CD4-positive, alpha-beta T cell treated with Interleukin-4 for 4 hours (primary cell): ENCODE measurements around the gene SAE1.
"Not testable (repeated sequence)": the region's sequence is repeated elsewhere in the genome, so short reads cannot be mapped to it uniquely, and the experiment has no call there.

Experiments
- DNase-seq: peaks from one replicate; pipeline ENCODE4 v3.0.0-alpha.2; 2020

SAE1 gene

DNA sequence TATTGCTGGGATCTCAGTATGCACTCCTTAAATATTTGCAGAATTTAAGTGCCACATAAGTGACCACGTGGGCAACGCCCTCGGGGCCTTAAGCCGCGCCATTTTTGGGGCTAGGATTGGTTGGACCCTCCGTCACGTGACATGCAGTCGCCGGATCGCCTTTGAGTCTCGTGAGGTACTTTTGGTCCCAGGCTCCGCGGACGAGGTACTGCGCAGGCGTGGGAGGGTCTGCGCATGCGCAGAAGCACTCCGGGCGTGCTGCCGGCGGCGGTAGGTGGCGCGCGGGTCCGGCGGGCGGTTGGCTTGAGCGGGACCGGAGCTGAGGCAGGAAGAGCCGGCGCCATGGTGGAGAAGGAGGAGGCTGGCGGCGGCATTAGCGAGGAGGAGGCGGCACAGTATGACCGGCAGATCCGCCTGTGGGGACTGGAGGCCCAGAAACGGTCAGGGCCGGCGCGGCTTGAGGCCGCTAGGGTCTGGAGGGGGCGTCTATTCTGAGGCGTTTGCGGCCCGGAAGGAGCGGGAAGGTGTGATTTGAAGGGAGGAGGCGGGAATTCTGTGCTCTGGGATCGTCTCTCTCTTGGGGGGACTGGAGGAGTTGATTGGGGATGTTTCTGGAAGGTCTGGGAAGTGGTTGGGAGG lies at the start of gene SAE1:
TSS of gene SAE1 (plus strand) at position 247 of the 639 bp plus-strand sequence. CDS start at position 343, 96 bp downstream.
- DNase-seq = peak; percentile 93

DNA sequence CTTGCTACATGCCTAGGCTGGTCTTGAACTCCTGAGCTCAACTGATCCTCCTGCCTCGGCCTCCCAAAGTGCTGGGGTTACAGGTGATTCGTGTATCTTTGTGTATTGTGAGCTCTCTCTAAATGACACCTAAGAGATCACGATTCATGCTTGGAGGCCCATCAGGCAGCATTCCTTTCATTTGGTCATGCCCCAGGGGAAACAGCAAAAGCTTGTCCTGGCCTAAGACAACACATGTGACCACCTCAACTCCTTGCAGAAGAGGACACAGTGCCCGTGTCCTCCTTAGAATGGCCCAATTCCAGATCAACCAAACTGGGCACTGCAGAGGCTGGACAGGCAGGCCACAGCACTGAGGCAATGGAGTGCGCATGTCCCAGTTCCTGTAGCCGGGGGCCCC lies 49.5 kb upstream of the SAE1 start:
- no peak for DNase-seq

DNA sequence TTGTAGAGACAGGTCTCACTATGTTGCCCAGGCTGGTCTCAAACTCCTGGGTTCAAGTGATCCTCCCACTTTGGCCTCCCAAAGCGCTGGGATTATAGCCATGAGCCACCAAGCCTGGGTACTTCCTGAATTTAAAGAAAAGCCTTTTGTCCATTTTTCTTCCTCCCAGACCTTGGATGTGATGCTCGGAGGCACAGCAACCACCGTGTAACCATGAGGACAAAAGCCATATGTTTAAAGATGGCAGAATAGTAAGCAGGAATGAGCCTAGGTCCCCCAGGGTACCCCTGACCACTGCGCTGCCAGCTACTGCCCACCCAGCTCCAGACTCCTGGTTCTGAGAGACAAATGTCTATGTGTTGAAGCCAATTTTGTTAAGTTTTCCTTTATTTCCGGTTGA lies 48.1 kb upstream of the SAE1 start:
- DNase-seq = no peak

DNA sequence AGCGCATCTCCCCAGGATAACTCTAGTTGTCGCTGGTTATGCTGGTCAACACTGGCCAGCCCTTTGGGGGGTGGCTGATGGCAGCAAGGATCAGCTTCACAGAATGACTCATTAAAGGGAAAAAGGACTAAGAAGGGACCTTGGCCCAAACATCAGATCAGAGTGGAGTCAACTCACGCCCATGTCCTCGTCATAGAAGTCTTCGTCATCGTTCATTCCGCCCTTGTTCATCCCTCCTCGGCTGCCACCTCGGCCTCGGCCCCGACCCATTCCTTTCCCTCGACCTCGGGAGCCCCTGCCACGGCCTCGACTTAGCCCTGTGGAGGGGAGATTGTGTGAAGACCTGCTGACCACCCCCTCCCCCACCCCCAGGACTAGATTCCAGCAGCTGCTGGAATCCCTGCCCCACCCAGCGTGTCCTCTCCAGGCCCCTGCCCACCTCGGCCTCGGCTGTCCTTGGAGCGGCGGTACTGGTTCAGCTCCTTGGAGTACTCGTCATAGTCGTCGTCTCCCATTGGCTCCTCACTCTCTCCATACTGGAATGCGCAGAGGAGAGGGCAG lies 45.7 kb upstream of the SAE1 start:
- no peak for DNase-seq

DNA sequence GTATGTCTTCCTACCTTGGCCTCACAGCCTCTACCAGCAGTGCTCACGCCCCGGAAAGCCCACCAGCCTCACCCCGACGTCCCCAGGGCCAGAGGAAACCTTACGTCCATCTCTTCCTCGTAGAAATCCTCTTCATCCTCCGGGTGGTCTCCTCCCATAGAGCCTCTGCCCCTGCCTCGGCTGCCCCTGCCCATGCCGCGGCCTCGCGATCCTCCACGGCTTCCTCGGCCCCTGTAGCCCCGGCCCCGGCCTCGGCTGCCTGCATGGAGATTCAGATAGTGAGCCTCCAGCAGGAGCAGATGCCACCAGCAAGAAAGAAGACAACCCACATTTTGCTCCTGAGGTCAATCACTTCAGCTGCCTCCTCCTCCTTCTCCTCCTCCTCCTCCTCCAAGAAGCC lies 44.4 kb upstream of the SAE1 start:
- no peak for DNase-seq

DNA sequence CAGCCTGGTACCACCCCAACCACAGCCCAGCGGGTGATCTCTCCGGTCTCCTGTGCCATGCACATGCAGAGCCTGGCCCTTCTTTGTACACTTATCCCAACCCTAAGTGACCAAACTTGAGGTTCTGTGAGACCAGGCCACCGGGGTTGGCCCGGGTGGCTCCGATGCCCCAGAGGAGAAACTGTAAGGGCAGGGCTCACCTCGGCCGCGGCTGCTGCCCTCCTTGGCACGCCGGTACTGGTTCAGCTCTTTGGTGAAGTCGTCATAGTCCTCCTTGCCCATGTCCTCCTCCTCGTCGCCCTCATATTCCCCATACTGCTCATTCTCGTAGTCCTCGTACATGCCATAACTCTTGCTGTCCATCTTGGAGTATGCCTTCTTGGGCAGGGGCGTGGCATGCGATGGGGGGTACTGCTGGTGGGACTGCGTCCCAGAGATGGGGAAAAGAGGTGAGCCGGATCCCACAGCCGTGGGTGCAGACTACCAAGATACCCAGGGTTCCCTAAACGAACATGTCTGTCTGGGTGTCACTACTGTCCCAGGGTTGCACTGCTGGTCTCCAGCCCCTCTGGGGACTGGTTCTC lies 40.8 kb upstream of the SAE1 start:
- no peak for DNase-seq

DNA sequence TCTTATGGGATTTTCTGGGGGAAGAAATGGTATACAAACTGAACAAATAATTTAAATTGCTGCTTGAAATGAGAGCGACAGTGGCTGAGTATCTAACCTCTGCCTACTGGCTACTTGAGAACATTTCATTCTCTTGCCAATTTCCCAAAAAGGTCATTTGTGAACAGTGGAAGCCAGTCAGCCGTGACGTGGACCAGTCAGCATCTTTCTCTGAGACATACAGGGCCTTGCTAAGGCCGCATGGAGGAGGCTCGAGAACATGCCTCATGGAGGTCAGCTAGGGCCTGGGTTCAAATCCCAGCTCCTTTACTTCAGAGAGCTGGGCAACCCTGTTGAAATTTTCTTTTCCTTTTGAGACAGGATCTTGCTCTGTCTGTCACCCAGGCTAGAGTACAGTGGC lies 37.4 kb upstream of the SAE1 start:
- DNase-seq = no peak

DNA sequence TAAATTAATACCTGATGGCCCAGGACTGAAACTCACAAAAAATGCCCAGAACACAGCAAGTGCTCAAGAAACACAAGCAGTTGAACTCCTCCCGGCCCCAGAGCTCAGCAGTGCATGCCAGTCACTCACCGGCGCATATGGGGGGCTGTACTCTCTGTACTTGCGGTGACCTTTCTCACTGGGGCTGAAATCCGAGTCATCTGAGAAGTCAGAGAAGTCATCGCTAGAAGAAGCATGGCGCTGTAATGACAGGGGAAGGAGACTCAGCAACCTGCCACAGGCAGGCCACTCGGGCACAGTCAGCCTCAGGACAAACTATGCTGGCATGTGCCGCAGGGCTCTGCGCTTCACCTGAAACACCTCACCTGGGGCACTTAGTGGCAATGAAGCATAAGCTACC lies 36.8 kb upstream of the SAE1 start:
- DNase-seq = peak; percentile 19

DNA sequence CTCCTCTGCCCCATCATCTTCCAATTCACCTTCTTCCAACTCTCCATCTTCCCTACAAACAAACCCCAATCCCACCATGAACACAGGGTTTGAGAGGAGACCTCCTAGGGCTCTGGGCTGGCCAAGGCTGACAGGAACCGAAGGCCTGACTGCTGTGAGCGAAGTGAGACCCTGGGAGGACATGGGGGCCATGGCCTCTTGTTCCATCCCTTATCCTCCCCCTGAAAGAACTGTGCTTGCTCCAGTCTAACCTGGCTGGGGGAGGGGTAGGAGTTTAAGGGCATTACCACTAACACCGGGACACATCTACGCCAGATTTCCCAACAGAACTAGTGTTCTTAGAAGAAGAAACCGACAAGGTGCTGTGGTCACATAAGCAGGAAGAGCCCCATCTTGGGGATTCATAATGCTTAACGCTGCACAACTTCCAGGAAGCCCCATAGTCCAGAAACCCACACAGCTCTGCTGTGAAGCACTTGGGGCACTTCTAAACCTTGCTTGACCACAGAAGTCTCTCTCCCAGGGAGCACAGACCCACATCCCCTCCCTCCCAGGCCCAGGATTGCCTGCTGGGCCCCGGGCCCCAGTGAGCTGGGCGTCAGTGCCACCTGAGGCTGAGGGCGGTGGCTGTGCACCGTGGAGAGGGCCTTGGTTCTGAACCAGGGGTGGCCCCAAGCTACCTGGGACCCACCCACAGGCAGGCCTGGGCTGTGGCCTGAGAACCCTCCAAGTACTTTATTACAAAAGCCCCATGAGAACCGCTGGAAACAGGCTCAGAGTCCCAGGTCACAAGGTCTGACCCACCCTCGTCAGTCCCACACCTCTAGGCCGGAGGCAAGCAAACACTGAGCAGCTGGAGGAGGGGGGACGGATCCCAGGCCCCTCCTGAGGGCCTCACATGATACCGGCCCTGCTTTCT lies 35.8 kb upstream of the SAE1 start:
- peak; percentile 26 for DNase-seq

DNA sequence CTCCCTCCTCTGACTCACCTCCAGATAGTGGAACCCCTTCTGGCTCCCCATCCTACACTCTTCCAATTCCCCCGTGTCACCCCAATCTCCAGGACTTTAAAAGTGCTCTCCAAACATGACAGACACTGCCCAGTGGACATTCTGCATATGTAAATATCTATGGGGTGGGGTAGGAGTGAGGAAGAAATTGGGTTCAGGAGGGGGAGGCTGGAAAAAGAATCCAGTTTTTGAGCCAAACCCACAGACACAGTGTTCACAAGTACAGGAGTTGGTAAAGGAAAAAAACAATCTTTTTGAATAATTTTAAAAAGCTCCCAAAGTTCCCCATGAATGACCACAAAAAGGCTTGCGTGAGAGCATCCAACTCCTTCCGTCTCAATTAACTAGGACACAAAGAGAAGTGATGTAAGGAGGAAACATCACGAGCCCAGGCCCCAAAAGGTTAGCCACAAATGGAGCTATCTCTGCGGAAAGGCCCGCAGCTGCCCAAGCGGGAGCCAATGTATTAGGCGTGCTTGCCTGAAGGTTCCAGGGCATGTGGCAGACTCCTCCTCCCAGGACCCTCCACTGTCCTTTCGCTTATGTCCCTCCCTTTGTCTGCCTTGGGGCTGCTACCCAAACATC lies 35.0 kb upstream of the SAE1 start:
- no peak for DNase-seq

DNA sequence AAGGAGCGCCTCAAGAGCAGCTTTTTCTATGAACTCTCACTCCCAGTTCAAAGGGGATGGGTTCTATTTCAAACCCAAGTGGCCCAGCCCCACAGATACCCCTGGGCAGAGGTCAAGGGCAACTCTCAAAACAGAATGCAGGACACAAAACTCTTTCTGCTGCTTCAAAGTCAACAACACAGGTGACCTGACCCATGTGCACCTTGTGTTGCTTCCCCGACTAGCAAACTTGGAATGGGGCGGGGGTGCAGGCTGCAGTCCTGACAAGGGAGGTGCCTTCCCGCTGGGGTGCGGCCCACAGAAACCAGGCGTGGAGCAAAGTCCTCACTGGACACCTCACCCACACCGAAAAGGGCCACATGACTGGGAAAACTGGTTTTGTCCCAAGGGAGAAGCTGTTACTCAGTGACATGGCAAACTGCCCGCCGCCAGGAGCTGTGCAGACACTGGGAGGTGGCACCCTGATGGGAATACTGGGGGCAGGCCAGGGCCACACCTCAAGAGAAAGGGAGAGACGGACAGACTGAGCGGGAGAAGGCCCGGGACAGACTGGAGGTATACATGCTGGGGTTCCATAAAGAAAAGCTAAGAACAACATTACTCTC lies 34.4 kb upstream of the SAE1 start:
- no peak for DNase-seq

DNA sequence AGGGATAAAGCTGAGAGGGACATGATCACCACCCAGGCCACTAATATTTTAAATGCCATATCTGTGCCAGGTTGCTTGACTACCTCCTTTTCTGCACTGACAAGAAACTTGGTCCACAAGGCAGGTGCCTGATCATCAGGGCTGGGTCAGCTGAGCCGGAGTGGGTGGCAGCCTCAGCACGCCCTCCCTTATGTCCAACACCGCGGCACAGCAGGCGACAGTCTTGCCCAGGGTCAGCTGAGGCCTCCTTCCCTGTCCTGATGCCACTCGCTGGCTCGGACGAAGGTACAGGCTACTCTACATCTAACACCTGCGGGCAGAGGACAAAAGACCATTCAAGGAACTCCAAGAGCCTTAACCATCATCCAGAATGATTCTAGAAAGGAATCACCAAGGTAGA lies 33.9 kb upstream of the SAE1 start:
- DNase-seq = no peak

DNA sequence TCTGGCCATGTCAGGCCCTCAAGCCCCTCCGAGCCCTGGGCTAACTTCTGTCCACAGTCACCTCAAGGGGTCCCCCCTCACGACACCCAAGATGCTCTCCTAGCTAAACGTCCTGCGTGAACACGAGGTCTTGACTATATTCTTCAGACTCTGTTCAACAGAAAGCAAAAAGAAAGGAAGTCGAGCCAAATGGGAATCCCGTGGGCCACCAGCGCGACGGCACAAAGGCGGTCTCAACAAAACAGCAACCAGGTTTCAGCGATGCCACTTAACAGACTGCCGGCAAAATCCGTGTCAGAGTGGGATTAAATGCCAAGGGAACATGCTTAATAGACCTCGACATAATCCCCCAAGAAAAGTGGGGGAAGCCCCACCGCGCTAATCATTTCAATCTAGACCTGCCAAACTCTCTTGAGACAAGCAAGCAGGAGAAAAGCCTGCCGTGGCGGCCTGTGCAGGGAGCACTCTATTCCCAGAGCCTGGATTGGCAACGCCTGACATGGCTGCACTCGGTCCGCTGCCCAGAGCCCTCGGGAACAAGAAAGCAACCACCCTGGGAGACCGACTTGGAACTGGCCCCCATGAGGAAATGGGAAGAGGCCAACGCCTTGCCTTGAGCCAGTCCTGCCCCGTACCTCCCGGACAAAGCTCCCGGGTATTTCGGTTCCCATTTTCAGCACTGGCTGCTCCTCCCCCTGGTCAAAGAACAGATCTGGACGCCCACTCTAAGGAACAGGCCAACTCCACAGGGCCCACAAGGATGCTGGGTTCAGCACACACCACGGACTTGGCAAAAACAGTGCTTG lies 33.0 kb upstream of the SAE1 start:
- DNase-seq = no peak

DNA sequence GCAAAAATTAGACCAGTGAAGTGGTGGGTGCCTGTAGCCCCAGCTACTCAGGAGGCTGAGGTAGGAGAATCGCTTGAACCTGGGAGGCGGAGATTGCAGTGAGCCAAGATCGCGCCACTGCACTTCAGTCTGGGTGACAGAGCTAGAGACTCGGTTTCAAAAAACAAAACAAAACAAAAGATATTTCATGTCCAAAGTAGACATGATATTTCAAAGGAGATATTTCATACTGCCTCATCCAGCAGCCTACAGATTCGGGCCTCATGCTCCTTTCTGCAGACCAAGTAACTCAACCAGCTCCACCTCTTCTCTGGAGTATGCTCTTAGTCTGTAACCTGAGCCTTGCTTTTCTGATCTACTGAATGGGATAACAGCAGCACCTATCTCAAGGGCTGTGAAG lies 32.0 kb upstream of the SAE1 start:
- no peak for DNase-seq

DNA sequence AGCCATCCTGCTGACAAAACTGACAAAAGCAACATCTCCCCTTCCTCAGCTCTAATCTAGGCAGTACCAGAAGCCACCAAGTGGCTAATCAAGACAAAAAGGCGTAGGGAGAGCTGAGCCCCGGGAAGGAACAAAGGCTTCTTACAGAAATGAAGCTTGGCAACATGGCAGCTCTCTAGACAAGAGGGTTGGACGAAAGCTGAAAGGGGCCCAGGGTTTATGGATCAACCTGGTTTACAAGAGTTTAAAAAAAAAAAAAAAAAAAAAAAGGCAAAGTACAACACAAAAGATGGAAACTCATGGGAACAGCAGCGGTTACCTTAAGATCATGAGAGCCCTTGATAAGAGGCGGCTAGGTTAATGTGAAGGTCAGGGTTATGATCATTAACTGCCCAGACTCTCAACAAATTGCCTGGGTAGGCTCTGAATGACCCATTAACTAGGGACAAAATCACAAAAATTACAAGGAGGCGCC lies 31.0 kb upstream of the SAE1 start:
- no peak for DNase-seq

DNA sequence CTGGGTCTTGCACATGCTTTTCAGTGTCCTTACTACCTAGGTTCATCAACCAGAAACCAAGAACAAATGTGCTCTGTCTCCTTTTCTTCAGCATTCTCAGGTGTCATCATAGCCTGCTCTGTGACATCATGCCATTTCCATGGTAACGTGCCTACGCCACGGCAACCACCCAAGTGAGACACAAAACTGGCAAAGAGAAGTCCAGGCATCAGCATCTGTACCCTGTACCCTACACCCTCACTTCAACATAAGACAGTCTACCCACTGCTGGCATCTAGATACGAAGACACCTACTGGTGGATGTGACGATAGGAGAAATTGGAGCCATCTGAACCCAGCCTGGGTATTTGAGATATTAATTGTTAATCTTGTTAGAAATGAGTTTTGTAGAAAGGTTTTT lies 30.3 kb upstream of the SAE1 start:
- DNase-seq = no peak

DNA sequence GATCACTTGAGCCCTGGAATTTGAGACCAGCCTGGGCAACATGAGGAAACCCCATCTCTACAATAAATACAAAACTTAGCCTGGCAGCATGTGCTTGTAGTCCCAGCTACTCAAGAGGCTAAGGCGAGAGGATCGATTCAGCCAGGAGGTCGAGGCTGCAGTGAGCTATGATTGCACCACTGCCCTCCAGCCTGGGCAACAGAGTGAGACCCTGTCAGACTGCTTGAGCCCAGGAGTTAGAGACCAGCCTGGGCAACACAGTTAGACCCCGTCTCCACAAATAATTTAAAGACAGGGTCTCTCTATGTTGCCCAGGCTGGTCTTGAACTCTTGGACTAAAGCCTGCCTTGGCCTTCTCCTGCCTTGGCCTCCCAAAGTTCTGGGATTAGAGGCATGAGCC lies 29.5 kb upstream of the SAE1 start:
- DNase-seq = not testable (repeated sequence)

DNA sequence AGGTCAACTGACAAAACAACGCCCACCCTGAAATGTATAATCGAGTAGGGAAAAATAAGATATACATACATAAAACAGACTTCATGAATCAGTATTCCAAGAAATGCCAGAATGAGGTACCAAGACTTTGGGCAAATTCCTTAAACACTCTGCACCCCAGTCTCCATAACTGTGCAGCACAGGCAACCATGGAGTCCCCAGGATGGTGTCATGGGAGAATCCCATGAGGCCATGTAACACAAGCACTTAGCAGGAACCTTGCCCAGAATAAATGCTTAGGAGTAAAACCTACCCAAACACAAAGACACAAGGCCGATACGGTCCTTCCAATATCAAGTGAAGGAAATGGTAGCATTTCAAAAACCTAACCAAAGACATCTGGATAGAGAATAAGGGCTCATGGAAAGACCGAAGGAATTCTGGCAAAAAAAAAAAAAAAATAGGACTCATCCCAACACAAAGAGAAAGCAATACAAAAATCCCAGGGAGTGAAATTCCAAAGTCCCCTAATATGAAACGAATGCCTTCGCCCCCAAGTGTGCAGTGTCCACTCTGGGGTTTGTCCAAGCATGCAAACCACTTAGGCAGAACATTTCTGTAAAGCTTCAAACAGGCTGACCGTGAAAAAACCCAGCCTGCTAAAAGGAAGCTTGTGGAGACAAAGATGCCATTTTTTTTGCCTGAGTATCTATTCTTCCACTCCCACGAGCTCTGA lies 28.1 kb upstream of the SAE1 start:
- DNase-seq = no peak

DNA sequence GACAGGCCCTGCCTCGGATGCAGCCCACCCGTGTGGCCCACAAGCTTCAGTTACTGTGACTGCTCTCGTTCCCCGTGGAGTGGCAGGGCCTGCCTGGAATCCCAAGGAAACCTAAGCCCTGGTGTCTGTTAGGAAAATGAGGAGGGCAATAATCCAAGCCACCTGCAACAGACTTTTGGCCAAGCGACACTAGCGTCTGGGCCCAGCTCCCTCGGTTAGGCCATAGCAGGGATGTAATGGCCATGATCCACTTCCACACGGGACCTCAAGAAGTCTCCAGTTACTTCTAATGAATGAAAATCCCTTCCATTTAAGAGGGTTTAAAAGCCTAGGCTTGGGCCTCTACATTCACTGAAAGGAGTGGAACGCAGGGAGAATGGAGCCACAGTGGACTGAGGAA lies 26.0 kb upstream of the SAE1 start:
- no peak for DNase-seq

DNA sequence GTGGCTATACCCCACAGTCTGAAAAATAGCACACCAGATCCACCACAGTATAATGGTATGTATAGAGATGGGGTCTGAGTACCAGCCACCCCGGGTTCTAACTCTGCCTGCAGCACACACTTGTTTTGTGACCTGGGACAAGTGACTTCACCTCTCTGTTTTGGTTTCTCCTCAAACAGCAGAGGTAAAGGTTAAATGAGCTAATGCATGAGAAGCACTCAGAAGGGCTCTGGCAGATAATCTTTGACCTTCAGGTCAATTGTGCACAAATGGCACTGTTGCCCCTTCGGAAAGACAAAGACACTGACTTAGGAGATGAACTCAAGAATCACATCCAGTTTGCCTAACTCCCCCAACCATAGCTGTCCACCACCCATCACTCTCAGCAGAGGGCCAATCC lies 24.8 kb upstream of the SAE1 start:
- no peak for DNase-seq

DNA sequence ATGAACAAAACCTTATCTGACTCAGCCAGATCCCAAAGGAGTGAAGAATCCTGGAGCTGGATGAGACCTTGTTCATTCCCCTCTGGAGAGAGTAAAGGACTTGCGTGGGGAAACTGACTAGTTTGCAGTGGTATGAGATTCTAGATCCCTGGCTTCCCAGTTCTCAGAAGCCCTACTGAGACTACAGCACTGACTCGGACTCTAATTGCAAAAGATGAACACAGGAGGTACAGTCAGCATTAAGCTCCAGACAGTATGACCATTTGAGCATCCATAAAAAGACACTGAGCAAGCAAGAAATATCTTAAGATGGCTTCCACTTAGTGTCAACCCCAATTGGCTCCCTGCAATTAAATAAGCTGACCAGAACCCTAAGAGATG lies 23.8 kb upstream of the SAE1 start:
- no peak for DNase-seq
